Smooth muscle cell of the coronary artery (primary cell): ENCODE data around the gene SOX9. TPM values are rescaled to one million over a fixed set of nuclear protein-coding genes. Genes with fewer than 3 reads are reported as not detected.

Experiments
- total RNA-seq: library from RNA; depleted of rRNA; stranded (reverse); fragments of >200 nt; gene quantifications from 2 replicates; pipeline ENCODE4 v1.2.3, GENCODE V29; 2014; ENCODE audit warnings: low replicate concordance

Gene SOX9
- 0.94 and 3.3 TPM in 2 replicates for total RNA-seq

DNA sequence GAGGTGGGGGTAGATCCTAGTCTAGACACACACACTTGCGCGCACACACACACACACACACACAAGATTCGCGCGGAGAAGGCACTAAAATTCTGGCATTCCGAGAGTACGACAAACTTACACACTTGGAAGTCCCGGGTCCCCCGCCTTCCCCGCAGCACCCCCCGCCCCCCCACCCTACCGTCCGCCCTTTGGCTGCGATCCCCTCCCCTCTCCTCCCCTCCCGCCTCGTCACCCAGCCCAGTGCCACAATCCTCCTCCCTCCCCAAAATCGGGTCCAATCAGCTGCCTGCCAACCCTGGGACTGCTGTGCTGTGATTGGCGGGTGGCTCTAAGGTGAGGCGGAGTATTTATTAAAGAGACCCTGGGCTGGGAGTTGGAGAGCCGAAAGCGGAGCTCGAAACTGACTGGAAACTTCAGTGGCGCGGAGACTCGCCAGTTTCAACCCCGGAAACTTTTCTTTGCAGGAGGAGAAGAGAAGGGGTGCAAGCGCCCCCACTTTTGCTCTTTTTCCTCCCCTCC is at the start of gene SOX9:
Gene SOX9, plus strand, starts transcription at position 379 of the 522 bp plus-strand sequence. CDS start 372 bp downstream, outside the sequence.

